Panc1 (cell line): ENCODE results near the gene SATB1. TPM values are rescaled to one million over a fixed set of nuclear protein-coding genes. Genes with fewer than 3 reads are reported as not detected.

Experiments
- ATAC-seq: fragments of 200-7000 bp; cut with Tn5 transposase; 2 replicates; pipeline ENCODE4 v1.9.1; 2020; ENCODE audit warnings: mild to moderate bottlenecking, moderate library complexity
- BruUV-seq: library from RNA; stranded (reverse); fragments of 400-500 nt; replicated peaks from 2 replicates; lab custom pipeline; 2021; lab: Mats Ljungman, UMichigan
- CTCF ChIA-PET: fragments of 300-600 bp; sonication (Branson Sonifier 250); formaldehyde crosslinking; loops from one replicate; lab custom pipeline; 2022; ENCODE audit warnings: antibody characterized with exemption; lab: Charles Lee
- POLR2A ChIA-PET: fragments of 300-600 bp; sonication (Branson Sonifier 250); formaldehyde crosslinking; loops from one replicate; lab custom pipeline; 2022; ENCODE audit warnings: antibody characterized with exemption; lab: Charles Lee
- DNase-seq: peaks from one replicate; pipeline ENCODE4 v3.0.0-alpha.2; 2010; ENCODE audit warnings: low read depth, low spot score
- H3K27ac ChIP-seq: 2 replicates; pipeline ENCODE4 v1.5.1; 2011; ENCODE audit warnings: mild to moderate bottlenecking, low read length, inconsistent platforms
- H3K27me3 ChIP-seq: fragments of 200-500 bp; sonication (Bioruptor generic); 2 replicates; pipeline ENCODE4 v1.6.0; 2014; ENCODE audit warnings: low read length, inconsistent platforms; ENCODE audit not compliant: control insufficient read depth, insufficient read depth
- H3K36me3 ChIP-seq: fragments of 200-500 bp; sonication (Bioruptor generic); 2 replicates; pipeline ENCODE4 v1.5.1; 2014; ENCODE audit warnings: inconsistent platforms, mild to moderate bottlenecking, low read length, moderate library complexity; ENCODE audit not compliant: control insufficient read depth, insufficient read depth
- H3K4me1 ChIP-seq: 2 replicates; pipeline ENCODE4 v1.5.1; 2011; ENCODE audit warnings: inconsistent platforms, mild to moderate bottlenecking, low read length, moderate library complexity; ENCODE audit not compliant: control insufficient read depth, insufficient read depth
- H3K4me3 ChIP-seq, 2 experiments: 2 replicates each; pipeline ENCODE4 v1.5.1; 2011 to 2012; ENCODE audit warnings: low read depth in 2 of 2, low read length in 2 of 2, mild to moderate bottlenecking in 2 of 2, inconsistent platforms in 1 of 2, moderate library complexity in 1 of 2
- H3K9me3 ChIP-seq: fragments of 200-500 bp; sonication (Bioruptor generic); 2 replicates; pipeline ENCODE4 v1.5.1; 2014; ENCODE audit warnings: low read depth, mild to moderate bottlenecking, inconsistent platforms, low read length, moderate library complexity; ENCODE audit not compliant: control insufficient read depth, insufficient read depth
- CTCF ChIP-seq: fragments of 450-650 bp; IDR thresholded peaks from 2 replicates; pipeline ENCODE4 v1.5.1; 2017; ENCODE audit warnings: mild to moderate bottlenecking
- POLR2AphosphoS5 ChIP-seq: IDR thresholded peaks from 2 replicates; pipeline ENCODE4 v1.6.1; 2012; ENCODE audit warnings: mild to moderate bottlenecking, low read depth, low read length, moderate library complexity
- SIN3A ChIP-seq: IDR thresholded peaks from 2 replicates; pipeline ENCODE4 v1.6.1; 2012; ENCODE audit warnings: low read depth, mild to moderate bottlenecking, low read length, moderate library complexity, borderline replicate concordance; ENCODE audit not compliant: insufficient read depth
- TCF7L2 ChIP-seq: IDR thresholded peaks from 2 replicates; pipeline ENCODE4 v1.6.1; 2011; ENCODE audit warnings: mild to moderate bottlenecking, low read depth, low read length, inconsistent platforms
- in situ Hi-C: cut with HindIII; loops from 2 replicates; pipeline ENCODE4 v1.10.0; 2016; ENCODE audit warnings: low sequenced_read_pairs, low pct_unique_long_range_greater_than_20kb
- intact Hi-C: fragments of 100-400 bp; cut with micrococcal nuclease; formaldehyde crosslinking; loops from one replicate; pipeline ENCODE4 v1.10.0; 2022; ENCODE audit not compliant: unreplicated experiment
- total RNA-seq: library from RNA; stranded (reverse); gene quantifications from one replicate; pipeline ENCODE4 v1.2.1, GENCODE V29; 2021; ENCODE audit not compliant: unreplicated experiment
- TF ChIP-seq, protein P1 (sequence below), 2 experiments: IDR thresholded peaks; 2 replicates each; pipeline ENCODE4 v1.6.1; 2011 to 2012; ENCODE audit warnings: low read depth in 2 of 2, control low read depth in 1 of 2, low read length in 1 of 2, mild to moderate bottlenecking in 1 of 2, moderate library complexity in 1 of 2; ENCODE audit not compliant: insufficient read depth in 1 of 2

SATB1 gene
- total RNA-seq, 1 experiment from 2014 or later, result 0.31 TPM

DNA sequence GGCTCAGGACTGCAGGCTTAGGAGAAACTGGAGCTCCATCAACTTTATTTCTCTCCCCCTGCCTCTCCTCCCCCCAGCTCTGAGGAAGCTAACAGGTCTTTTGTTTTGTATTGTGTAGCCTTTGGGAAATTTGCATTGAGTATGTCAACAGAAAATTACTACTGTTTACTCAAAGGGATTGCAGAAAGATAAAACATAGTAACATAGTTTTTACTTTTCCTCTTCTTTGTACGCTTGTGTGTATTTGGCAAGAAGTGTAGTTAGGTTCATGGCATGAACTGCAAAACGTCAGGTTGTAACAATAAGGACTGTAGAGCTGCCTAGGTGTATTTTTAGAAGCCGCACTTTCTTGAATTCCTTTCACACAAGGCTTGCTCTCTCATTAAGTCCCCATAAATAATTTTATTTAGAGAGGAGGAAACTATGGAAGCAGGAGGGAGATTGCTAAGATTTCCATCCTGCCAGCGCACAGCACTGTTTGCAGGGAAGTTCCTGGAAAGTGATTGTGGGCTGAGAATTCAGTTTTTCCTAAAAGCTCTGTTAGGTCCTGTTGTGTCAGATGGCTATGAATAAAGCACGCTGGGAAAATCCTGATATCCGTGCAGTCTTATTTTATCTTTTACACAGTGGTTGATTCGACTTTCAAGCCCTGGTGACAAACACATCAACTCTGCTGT lies 21.1 kb upstream of the SATB1 start:
- no TSS peak for BruUV-seq
- CTCF ChIA-PET, result interaction anchor here (0.5 kb wide), 1 partner anchor 57 kb away, joined by 3 read pairs; no protein-coding TSS in a partner anchor
- ATAC-seq (no peak), DNase-seq (no peak)
- no peak for TF ChIP-seq POLR2AphosphoS5
- no peak for TF ChIP-seq SIN3A
- TF ChIP-seq, protein P1, sequence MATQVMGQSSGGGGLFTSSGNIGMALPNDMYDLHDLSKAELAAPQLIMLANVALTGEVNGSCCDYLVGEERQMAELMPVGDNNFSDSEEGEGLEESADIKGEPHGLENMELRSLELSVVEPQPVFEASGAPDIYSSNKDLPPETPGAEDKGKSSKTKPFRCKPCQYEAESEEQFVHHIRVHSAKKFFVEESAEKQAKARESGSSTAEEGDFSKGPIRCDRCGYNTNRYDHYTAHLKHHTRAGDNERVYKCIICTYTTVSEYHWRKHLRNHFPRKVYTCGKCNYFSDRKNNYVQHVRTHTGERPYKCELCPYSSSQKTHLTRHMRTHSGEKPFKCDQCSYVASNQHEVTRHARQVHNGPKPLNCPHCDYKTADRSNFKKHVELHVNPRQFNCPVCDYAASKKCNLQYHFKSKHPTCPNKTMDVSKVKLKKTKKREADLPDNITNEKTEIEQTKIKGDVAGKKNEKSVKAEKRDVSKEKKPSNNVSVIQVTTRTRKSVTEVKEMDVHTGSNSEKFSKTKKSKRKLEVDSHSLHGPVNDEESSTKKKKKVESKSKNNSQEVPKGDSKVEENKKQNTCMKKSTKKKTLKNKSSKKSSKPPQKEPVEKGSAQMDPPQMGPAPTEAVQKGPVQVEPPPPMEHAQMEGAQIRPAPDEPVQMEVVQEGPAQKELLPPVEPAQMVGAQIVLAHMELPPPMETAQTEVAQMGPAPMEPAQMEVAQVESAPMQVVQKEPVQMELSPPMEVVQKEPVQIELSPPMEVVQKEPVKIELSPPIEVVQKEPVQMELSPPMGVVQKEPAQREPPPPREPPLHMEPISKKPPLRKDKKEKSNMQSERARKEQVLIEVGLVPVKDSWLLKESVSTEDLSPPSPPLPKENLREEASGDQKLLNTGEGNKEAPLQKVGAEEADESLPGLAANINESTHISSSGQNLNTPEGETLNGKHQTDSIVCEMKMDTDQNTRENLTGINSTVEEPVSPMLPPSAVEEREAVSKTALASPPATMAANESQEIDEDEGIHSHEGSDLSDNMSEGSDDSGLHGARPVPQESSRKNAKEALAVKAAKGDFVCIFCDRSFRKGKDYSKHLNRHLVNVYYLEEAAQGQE (IDR thresholded peaks at IDR 0.05; ENCODE audit: insufficient read depth in 1 of 2, low read depth in 2 of 2, low read length in 1 of 2), result no peak
- no peak for TF ChIP-seq TCF7L2
- TF ChIP-seq CTCF, result no peak
- H3K27me3 ChIP-seq, result peaks cover 19% of the 10 kb centered on the region
- H3K4me1 ChIP-seq, result no peaks in the 10 kb centered on the region
- H3K9me3 ChIP-seq, result no peaks in the 10 kb centered on the region
- POLR2A ChIA-PET, result no interaction called here
- no peak overlapping the region for H3K4me3 ChIP-seq
- in situ Hi-C loops, result no loop called here
- no peaks in the 10 kb centered on the region for H3K36me3 ChIP-seq
- intact Hi-C loops, result no loop called here
- H3K27ac ChIP-seq, result no peak overlapping the region

DNA sequence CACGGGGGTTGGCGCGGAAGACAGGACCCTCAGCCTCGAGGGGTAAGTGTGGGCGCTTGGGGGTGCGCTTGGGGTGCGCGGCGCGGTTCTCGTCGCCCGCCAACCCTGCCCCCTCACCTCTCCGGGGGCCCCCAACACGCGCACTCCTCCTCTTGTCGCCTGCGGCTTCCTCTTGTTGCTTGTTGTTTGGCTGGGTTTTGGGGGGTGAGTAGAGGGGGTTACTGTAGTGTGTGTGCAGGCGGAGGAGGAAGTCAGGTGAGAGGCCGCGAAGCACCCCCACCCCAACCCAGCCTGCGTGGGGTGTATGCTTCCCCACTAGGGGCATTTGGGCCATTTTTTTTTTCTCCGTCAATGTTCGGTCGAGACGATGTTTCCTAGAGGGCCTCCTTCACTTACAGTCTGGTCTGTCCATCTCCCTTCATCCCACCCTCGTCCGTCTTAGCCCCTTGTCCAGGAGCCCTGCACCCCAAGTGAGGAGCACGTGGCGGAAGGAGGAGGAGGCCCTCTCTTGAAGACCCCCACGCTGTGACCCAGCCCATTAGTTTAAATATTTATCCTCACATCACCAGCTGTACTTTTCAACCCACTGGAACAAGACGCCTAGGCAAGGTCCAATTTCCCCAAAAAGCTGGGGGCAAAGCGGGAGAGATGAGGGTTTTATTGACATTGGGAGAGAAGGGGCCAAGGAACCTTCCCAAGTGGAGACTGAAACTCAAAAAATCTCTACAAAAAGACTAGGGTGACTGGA lies 20.4 kb upstream of the SATB1 start:
- Histone ChIP-seq H3K4me1 (no peaks in the 10 kb centered on the region), H3K27ac (no peak overlapping the region), H3K36me3 (no peaks in the 10 kb centered on the region), H3K27me3 (peaks cover 22% of the 10 kb centered on the region), H3K4me3 (no peak overlapping the region; a peak in 1 of 4 replicates), H3K9me3 (no peaks in the 10 kb centered on the region)
- BruUV-seq, result no TSS peak
- no peak for DNase-seq
- in situ Hi-C loops, result no loop called here
- peak; percentile 33 for TF ChIP-seq CTCF
- TF ChIP-seq SIN3A, result no peak
- no peak for ATAC-seq
- intact Hi-C loops, result no loop called here
- POLR2A ChIA-PET, result no interaction called here
- CTCF ChIA-PET, result interaction anchor here (0.5 kb wide), 1 partner anchor 56 kb away, joined by 3 read pairs; no protein-coding TSS in a partner anchor
